Stimulated activated naive B cell treated with anti-CD40 and anti-IgM and Interleukin-4, amounts not matched to agents 10 μg/mL and 1 μg/mL and 100 μg/mL, for 72 hours (primary cell): ENCODE measurements around the gene CYP2A7.
"Not testable (repeated sequence)": the region's sequence is repeated elsewhere in the genome, so short reads cannot be mapped to it uniquely, and the experiment has no call there.

Experiments
- ATAC-seq, 2 donors: fragments of 150-1000 bp; cut with Tn5 transposase; replicated peaks; 2 replicates each; pipeline ENCODE4 v1.10.0; 2021; ENCODE audit warnings: moderate library complexity in 1 of 2
- DNase-seq: peaks from one replicate; pipeline ENCODE4 v3.0.0; 2021
- H3K27ac Mint-ChIP-seq: one replicate; pipeline ENCODE4 v1.8.0; 2022; ENCODE audit warnings: mild to moderate bottlenecking, mixed read lengths
- H3K27me3 Mint-ChIP-seq, 2 donors: one replicate each; pipeline ENCODE4 v1.8.0; 2022; ENCODE audit warnings: mixed read lengths in 2 of 2
- H3K36me3 Mint-ChIP-seq, 2 donors: one replicate each; pipeline ENCODE4 v1.8.0; 2022; ENCODE audit warnings: mixed read lengths in 2 of 2, mild to moderate bottlenecking in 1 of 2
- H3K4me1 Mint-ChIP-seq, 2 donors: one replicate each; pipeline ENCODE4 v1.8.0; 2022; ENCODE audit warnings: mixed read lengths in 2 of 2, mild to moderate bottlenecking in 1 of 2
- H3K4me3 Mint-ChIP-seq, 2 donors: one replicate each; pipeline ENCODE4 v1.8.0; 2022; ENCODE audit warnings: mild to moderate bottlenecking in 2 of 2, mixed read lengths in 2 of 2, moderate library complexity in 1 of 2
- H3K9me3 Mint-ChIP-seq, 2 donors: one replicate each; pipeline ENCODE4 v1.8.0; 2022; ENCODE audit warnings: mixed read lengths in 2 of 2, mild to moderate bottlenecking in 1 of 2

CYP2A7 gene

GRCh38 chr19:40842012-40842411 is 40.0 kb downstream of the CYP2A7 start:
- not testable (repeated sequence) for DNase-seq, H3K27ac Mint-ChIP-seq, H3K36me3 Mint-ChIP-seq, H3K9me3 Mint-ChIP-seq, ATAC-seq, H3K4me3 Mint-ChIP-seq
- H3K27me3 Mint-ChIP-seq: peaks cover 15 to 22% of the 10 kb centered on the region in 2 donors
- peaks cover 6 to 18% of the 10 kb centered on the region in 2 donors for H3K4me1 Mint-ChIP-seq

- not testable (repeated sequence) for H3K36me3 Mint-ChIP-seq, H3K9me3 Mint-ChIP-seq, H3K4me3 Mint-ChIP-seq, DNase-seq, ATAC-seq, H3K27ac Mint-ChIP-seq, H3K4me1 Mint-ChIP-seq
- H3K27me3 Mint-ChIP-seq: peaks cover 9 to 11% of the 10 kb centered on the region in 2 donors
Observed at GRCh38 chr19:40838477-40838876, 43.6 kb downstream of the CYP2A7 start.

DNA sequence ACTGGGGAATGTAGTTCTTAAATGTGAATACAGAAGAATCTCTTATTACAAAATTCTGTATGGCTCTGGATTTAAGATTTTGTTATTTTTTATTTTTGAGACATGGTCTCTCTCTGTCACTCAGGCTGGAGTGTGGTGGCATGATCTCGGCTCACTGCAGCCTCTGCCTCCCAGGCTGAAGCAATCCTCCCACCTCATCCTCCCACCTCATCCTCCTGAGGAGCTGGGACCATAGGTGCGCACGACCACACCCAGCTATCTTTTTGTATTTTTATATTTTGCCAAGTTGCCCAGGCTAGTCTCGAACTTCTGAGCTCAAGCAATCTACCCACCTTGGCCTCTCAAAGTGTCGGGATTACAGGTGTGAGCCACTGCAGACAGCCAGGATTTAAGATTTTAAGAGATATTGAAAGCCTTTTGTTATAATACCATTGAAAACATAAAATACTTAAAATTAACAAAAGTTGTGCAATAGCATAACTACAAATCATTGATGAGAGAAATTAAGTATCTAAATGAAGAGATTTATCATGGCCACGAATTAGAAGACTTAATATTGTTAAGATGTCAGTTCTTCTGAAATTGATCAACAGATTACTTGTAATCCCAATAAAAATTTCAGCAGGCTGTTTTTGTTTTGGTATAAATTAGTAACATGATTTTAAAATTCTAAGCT is 45.1 kb downstream of the CYP2A7 start:
- no peaks in the 10 kb centered on the region for H3K9me3 Mint-ChIP-seq
- H3K27me3 Mint-ChIP-seq: peaks cover 9 to 11% of the 10 kb centered on the region in 2 donors
- no peaks in the 10 kb centered on the region for H3K36me3 Mint-ChIP-seq
- H3K4me1 Mint-ChIP-seq: no peaks in the 10 kb centered on the region
- ATAC-seq (no peak), DNase-seq (no peak)
- H3K4me3 Mint-ChIP-seq: no peak overlapping the region
- no peak overlapping the region for H3K27ac Mint-ChIP-seq

DNA sequence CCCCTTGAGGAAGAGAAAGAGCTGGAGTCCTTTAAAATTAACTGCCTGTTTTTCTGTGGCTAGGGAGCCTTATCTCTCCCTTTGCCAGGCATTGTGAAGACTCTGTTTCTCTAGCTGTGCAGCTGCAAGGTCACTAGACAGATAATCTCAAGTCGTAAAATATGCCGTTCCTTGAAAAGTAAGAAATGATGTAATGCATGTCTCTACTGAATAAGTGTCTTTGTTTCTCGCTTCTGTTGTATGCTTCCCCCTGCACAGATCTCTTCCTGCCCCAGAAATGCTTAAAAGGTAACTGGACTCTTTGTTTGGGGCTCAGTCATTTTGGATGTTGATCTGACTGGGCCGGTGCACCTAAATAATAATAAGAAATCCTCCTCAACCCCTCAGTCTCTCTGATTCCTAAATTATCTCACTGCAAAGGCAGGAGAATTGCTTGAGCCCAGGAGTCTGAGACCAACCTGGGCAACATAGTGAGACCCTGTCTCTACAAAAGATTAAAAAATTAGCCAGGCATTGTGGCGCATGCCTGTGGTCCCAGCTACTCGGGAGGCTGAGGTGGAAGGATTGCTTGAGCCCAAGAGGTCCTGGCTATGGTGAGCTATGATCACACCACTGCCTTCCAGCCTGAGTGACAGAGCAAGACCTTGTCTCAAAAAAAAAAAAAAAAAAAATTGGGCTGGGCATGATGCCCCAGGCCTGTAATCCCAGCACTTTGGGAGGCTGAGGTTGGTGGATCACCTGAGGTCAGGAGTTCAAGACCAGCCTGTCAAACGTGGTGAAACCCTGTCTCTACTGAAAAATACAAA is 48.1 kb downstream of the CYP2A7 start:
- not testable (repeated sequence) for H3K4me3 Mint-ChIP-seq, H3K27ac Mint-ChIP-seq, H3K9me3 Mint-ChIP-seq, H3K36me3 Mint-ChIP-seq, DNase-seq, H3K4me1 Mint-ChIP-seq, ATAC-seq, H3K27me3 Mint-ChIP-seq

DNA sequence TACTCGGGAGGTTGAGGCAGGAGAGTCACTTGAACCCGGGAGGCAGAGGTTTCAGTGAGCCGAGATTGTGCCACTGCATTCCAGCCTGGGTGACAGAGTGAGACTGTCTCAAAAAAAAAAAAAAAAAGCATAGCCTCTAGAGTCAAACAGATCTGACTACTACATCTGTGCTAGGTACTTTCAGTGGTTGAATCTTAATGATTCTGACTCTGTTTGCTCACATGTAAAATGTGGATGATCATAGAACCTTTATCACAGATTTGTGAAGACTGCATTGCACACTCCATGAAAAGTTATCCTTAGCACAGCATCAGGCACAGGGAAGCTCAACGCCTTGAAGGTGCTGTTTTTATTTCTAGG is 49.6 kb downstream of the CYP2A7 start:
- not testable (repeated sequence) for H3K9me3 Mint-ChIP-seq, H3K4me3 Mint-ChIP-seq, H3K27me3 Mint-ChIP-seq, DNase-seq, ATAC-seq, H3K27ac Mint-ChIP-seq, H3K4me1 Mint-ChIP-seq
- peaks cover 7 to 13% of the 10 kb centered on the region in 2 donors for H3K36me3 Mint-ChIP-seq

- Mint-ChIP-seq H3K36me3 (peaks cover 13 to 19% of the 10 kb centered on the region in 2 donors), H3K4me3 (no peak overlapping the region), H3K9me3 (no peaks in the 10 kb centered on the region), H3K4me1 (no peaks in the 10 kb centered on the region), H3K27me3 (no peaks in the 10 kb centered on the region), H3K27ac (no peak overlapping the region)
- DNase-seq (no peak), ATAC-seq (no peak)
Observed at GRCh38 chr19:40831502-40832430, 50.3 kb downstream of the CYP2A7 start.

DNA sequence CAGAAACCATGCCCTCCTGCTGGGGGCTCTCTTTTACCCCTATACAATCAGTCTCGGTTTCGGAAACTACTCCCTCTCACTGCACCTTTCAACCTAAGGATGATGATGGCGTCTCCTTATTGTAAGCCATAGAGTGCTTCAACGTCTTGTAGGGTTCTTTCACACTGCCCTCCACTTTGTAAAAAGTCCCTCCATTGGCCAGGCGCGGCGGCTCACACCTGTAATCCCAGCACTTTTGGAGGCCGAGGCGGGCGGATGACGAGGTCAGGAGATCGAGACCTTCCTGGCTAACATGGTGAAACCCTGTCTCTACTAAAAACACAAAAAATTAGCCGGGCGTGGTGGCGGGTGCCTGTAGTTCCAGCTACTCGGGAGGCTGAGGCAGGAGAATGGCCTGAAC is 51.3 kb downstream of the CYP2A7 start:
- H3K9me3 Mint-ChIP-seq, H3K27ac Mint-ChIP-seq, ATAC-seq, H3K4me3 Mint-ChIP-seq, DNase-seq, H3K4me1 Mint-ChIP-seq, H3K27me3 Mint-ChIP-seq: not testable (repeated sequence)
- peaks cover 15 to 26% of the 10 kb centered on the region in 2 donors for H3K36me3 Mint-ChIP-seq

- no peak for DNase-seq
- H3K27ac Mint-ChIP-seq: no peak overlapping the region
Observed at GRCh38 chr19:40829205-40829604, 52.8 kb downstream of the CYP2A7 start.

DNA sequence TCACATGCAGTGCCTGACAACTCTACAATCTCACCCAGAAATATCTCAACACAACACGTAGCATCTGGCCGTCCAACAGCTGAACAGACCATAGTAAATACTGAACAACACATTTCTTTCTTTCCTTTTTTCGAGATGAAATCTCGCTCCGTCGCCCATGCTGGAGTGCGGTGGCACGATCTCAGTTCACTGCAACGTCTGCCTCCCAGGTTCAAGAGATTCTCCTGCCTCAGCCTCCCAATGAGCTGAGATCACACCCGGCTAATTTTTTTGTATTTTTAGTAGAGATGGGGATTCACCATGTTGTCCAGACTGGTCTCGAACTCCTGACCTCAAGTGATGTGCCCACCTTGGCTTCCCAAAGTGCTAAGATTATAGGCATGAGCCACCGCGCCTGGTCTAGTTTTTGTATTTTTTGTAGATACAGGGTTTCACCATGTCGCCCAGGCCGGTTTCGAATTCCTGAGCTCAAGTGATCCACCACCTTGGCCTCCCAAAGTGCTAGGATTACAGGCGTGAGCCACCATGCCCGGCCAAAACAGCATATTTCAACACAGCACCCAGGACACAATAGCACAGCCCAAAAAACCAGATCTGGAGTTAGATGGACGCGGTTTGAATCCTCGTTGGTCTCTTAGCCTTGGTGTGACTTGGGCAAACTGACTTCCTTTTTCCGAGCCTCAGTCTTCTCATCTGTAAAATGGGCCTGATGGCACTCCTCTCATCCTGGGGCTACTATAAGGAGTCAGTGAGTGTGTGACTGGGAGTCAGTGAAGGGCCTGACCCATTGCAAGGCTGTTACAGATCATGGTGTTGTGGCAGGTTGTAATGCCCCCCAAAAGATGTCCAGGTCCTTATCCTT is 54.4 kb downstream of the CYP2A7 start:
- H3K27me3 Mint-ChIP-seq: no peaks in the 10 kb centered on the region
- H3K4me3 Mint-ChIP-seq: no peak overlapping the region
- no peaks in the 10 kb centered on the region for H3K9me3 Mint-ChIP-seq
- H3K27ac Mint-ChIP-seq: no peak overlapping the region
- no peak for DNase-seq
- no peak for ATAC-seq
- peaks cover 15 to 26% of the 10 kb centered on the region in 2 donors for H3K36me3 Mint-ChIP-seq
- peaks cover 16% of the 10 kb centered on the region in 2 donors for H3K4me1 Mint-ChIP-seq

More at GRCh38 chr19:40829205-40829604, 52.8 kb downstream of the CYP2A7 start:
- Mint-ChIP-seq H3K4me1 (peaks cover 0 to 2% of the 10 kb centered on the region in 2 donors), H3K27me3 (no peaks in the 10 kb centered on the region), H3K36me3 (peaks cover 15 to 26% of the 10 kb centered on the region in 2 donors), H3K9me3 (no peaks in the 10 kb centered on the region), H3K4me3 (no peak overlapping the region)
- ATAC-seq: no peak

GRCh38 chr19:40826699-40827385 is 55.2 kb downstream of the CYP2A7 start:
- H3K27ac Mint-ChIP-seq, H3K4me3 Mint-ChIP-seq, ATAC-seq, H3K27me3 Mint-ChIP-seq, DNase-seq, H3K9me3 Mint-ChIP-seq: not testable (repeated sequence)
- Mint-ChIP-seq H3K4me1 (peaks cover 17 to 22% of the 10 kb centered on the region in 2 donors), H3K36me3 (peaks cover 15 to 26% of the 10 kb centered on the region in 2 donors)

GRCh38 chr19:40826312-40826698 is 55.7 kb downstream of the CYP2A7 start:
- H3K9me3 Mint-ChIP-seq, ATAC-seq, H3K4me3 Mint-ChIP-seq, H3K27ac Mint-ChIP-seq, DNase-seq, H3K27me3 Mint-ChIP-seq: not testable (repeated sequence)
- Mint-ChIP-seq H3K36me3 (peaks cover 15 to 26% of the 10 kb centered on the region in 2 donors), H3K4me1 (peaks cover 17 to 22% of the 10 kb centered on the region in 2 donors)

DNA sequence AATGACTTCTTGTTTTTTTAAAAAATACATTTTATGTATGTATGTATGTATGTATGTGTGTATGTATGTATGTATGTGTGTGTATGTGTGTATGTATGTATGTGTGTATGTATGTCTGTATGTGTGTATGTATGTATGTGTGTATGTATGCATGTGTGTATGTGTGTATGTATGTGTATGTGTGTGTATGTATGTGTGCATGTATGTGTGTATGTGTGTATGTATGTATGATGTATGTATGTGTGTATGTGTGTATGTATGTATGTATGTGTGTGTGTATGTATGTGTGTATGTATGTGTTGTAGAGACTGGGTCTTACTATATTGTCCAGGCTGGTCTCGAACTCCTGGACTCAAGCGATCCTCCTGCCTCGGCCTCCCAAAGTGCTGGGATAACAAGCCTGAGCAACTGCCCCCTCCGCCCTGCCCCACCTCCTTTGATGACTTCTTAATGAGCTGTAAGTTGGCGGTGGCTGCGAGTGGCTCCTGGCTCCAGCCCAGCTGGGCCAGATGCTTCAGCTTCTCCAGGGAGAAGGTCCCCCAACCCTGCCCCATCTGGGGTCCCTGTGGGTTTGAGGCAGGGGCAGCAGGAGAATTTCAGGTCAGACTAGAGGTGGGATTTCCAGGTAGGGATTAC is 56.5 kb downstream of the CYP2A7 start:
- not testable (repeated sequence) for H3K27ac Mint-ChIP-seq, H3K4me3 Mint-ChIP-seq

More for the DNA sequence above, 56.5 kb downstream of the CYP2A7 start:
- H3K9me3 Mint-ChIP-seq, DNase-seq, H3K27me3 Mint-ChIP-seq, ATAC-seq: not testable (repeated sequence)
- Mint-ChIP-seq H3K4me1 (peaks cover 17 to 22% of the 10 kb centered on the region in 2 donors), H3K36me3 (peaks cover 15 to 26% of the 10 kb centered on the region in 2 donors)
